ENCODE results near the gene FARP2. TPM values are rescaled to one million over a fixed set of nuclear protein-coding genes. Genes with fewer than 3 reads are reported as not detected.
A peak's percentile ranks its signal among the peaks of the same experiment; 100 is the strongest.

FARP2 gene
- total and polyA plus RNA-seq, 2 of the 13 experiments (the other 11 are each of a cell fraction or from before 2014, with no cell fraction given): 28.0 to 45.4 TPM

DNA sequence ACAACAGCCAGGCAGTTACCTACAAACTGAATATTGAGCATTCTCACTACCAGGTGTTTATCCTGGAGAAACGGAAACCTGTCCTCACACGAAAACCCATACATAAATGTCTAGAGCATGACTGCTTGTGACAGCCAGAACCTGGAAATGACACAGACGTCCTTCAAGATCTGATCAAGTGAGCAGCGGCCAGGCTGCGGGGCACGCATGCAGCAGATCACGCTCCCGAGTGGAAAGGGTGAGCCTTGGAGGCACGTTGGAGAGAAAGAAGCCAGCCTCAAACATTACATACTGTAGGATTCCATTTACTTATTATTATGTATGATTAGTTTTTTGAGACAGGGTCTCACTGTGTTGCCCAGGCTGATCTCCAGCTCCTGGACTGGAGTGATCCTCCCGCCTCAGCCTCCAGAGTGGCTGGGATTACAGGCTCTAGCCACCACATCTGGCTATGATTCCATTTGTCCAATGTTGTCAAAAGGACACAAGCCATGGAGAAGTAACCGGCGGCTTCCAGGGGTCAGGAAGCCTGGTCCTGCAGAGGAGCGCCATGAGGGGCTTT lies 175.2 kb downstream of the FARP2 start:
- Histone ChIP-seq H3K9me3 (ENCODE audit: low read length) (no peaks in the 10 kb centered on the region), H3K4me1 (ENCODE audit: insufficient read depth, low read length) (peaks cover 86% of the 10 kb centered on the region), H3K4me2 (ENCODE audit: low read depth, low read length) (peak overlapping the region; percentile 30; the same call in 1 of the 2 replicates), H4K20me1 (ENCODE audit: insufficient read depth, low read length) (no peaks in the 10 kb centered on the region), H3K36me3 (replicated peaks in 1 of 2; ENCODE audit: control insufficient read depth in 1 of 2, insufficient read depth in 2 of 2, low read length in 2 of 2) (no peaks in the 10 kb centered on the region), H3K27me3 (ENCODE audit: control insufficient read depth in 1 of 2, insufficient read depth in 2 of 2, low read length in 2 of 2) (peaks cover 0 to 19% of the 10 kb centered on the region in 2 experiments; a peak in 1 of 5 replicates), H2AFZ (ENCODE audit: low read length) (no peak overlapping the region), H3K4me3 (replicated peaks in 1 of 3; ENCODE audit: insufficient read depth in 1 of 3, low read depth in 2 of 3, low read length in 3 of 3) (no peak overlapping the region), H3K9ac (ENCODE audit: insufficient read depth, low read depth, low read length) (no peak overlapping the region), H3K79me2 (ENCODE audit: insufficient read depth, low read length) (no peaks in the 10 kb centered on the region), H3K27ac (ENCODE audit: extremely low read length, insufficient read depth, low read length) (no peak overlapping the region)
- in situ Hi-C loops (cut with HindIII; ENCODE audit: extremely low pct_ligation_motif_present, low pct_unique_long_range_greater_than_20kb): no loop called here
- FAIRE-seq (no peak), DNase-seq (ENCODE audit: low spot score) (no peak), ATAC-seq (no peak)
- BruUV-seq (replicated peaks): no TSS peak
- CTCF ChIA-PET (ENCODE audit: low intra/inter-chr PET ratio, low total read pairs): no interaction called here
- intact Hi-C loops (cut with micrococcal nuclease; ENCODE audit: unreplicated experiment): no loop called here
- POLR2A ChIA-PET: interaction anchor here (1.3 kb wide), 1 partner anchor 15 kb away, joined by 4 read pairs; no protein-coding TSS in a partner anchor
- 64% methylated on average over 13 of the region's 13 CpGs for WGBS (ENCODE audit: low lambda C conversion rate)
- no peak for TF ChIP-seq FOSL2 (CRISPR knock-in tag; IDR thresholded peaks at IDR 0.05)
- no peak for TF ChIP-seq EHMT2 (IDR thresholded peaks at IDR 0.05; ENCODE audit: borderline replicate concordance, low read depth, low read length)
- no peak for TF ChIP-seq ZFP1 (CRISPR knock-in tag; IDR thresholded peaks at IDR 0.05)
- no peak for TF ChIP-seq NFE2 (CRISPR knock-in tag; IDR thresholded peaks at IDR 0.05)
- no peak for TF ChIP-seq FOXM1 (CRISPR knock-in tag; IDR thresholded peaks at IDR 0.05)
- no peak for TF ChIP-seq HOXA5 (CRISPR knock-in tag; IDR thresholded peaks at IDR 0.05)
- no peak for TF ChIP-seq HMG20A (CRISPR knock-in tag; IDR thresholded peaks at IDR 0.05; ENCODE audit: borderline replicate concordance)
- no peak for TF ChIP-seq ETS1 (CRISPR knock-in tag; IDR thresholded peaks at IDR 0.05)
- no peak for TF ChIP-seq ZNF619 (CRISPR knock-in tag; IDR thresholded peaks at IDR 0.05)
- TF ChIP-seq, protein P1, sequence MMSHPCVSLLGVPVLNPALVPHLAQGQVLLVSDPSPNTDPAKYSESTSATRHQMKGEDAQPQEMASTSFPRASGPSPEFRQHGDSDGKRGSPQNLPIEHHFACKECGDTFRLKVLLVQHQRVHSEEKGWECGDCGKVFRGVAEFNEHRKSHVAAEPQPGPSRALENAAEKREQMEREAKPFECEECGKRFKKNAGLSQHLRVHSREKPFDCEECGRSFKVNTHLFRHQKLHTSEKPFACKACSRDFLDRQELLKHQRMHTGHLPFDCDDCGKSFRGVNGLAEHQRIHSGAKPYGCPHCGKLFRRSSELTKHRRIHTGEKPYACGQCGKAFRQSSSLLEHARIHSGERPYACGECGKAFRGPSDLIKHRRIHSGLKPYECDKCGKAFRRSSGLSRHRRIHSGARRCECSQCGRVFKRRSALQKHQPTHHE (CRISPR knock-in tag; IDR thresholded peaks at IDR 0.05; ENCODE audit: borderline replicate concordance): no peak
- TF ChIP-seq ZKSCAN8 (CRISPR knock-in tag; IDR thresholded peaks at IDR 0.05; ENCODE audit: borderline replicate concordance): no peak
- TF ChIP-seq SALL1 (CRISPR knock-in tag; IDR thresholded peaks at IDR 0.05): 0 out of 2 replicates have a peak, but pooled peaks have one; percentile 2
- TF ChIP-seq ZNF567 (CRISPR knock-in tag; IDR thresholded peaks at IDR 0.05; ENCODE audit: borderline replicate concordance): no peak
- TF ChIP-seq ZBTB10 (CRISPR knock-in tag; IDR thresholded peaks at IDR 0.05; ENCODE audit: borderline replicate concordance): no peak
- no peak for TF ChIP-seq ZNF776 (CRISPR knock-in tag; IDR thresholded peaks at IDR 0.05)
- TF ChIP-seq MAFG (CRISPR knock-in tag; IDR thresholded peaks at IDR 0.05): no peak
- TF ChIP-seq ZNF121 (CRISPR knock-in tag; IDR thresholded peaks at IDR 0.05): peak; percentile 78
- TF ChIP-seq ASH2L (IDR thresholded peaks at IDR 0.05; ENCODE audit: insufficient read length, low read depth, low read length): no peak
- TF ChIP-seq ISX (CRISPR knock-in tag; conservative IDR thresholded peaks at IDR 0.05): no peak
- no peak for TF ChIP-seq REL (CRISPR knock-in tag; conservative IDR thresholded peaks at IDR 0.05)
- no peak for TF ChIP-seq FIP1L1 (IDR thresholded peaks at IDR 0.05; ENCODE audit: borderline replicate concordance, insufficient read depth, low read depth, low read length)

Measured in HepG2 (cell line).